Measurements from ENCODE around the gene SERPINA5. TPM values are rescaled to one million over a fixed set of nuclear protein-coding genes. Genes with fewer than 3 reads are reported as not detected.

The SERPINA5 gene
- total and polyA plus RNA-seq, 2 of the 13 experiments (the other 11 are each of a cell fraction or from before 2014, with no cell fraction given), result 449 to 498 TPM

DNA sequence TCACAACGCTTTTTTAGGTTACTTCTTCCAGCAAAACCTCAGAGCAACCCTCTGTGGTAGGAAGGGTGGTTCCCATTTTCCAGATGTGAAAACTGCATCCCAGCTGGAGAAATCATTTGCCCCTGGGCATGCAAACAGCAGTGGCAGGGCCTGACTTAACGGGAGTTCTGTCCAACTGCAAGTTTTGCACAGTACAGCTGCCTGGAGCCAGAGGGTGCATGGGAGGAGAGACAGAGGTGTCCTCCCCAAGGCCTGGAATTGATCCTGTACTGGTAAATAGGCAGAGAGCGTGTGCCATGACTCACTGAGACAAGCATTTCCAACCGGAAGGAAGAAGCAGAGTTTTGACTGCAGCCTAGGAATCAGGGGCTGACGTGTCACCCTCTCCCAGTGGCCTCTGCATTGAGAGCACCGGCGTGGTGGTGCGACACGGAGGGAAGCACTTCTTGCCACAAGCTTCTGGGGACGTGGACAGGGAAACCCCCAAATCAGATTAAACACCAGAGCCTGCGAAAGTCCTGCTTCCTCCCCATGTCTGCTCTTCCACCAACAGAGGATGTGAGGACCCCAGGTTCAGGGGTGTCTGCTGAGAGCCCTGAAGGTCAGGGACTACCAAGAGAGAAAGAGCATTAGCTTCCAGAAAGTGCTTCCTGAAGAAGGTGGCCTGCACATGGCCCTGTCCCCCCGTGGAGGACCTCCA is 39.0 kb upstream of the SERPINA5 start (continued):
- TF ChIP-seq, protein P1, sequence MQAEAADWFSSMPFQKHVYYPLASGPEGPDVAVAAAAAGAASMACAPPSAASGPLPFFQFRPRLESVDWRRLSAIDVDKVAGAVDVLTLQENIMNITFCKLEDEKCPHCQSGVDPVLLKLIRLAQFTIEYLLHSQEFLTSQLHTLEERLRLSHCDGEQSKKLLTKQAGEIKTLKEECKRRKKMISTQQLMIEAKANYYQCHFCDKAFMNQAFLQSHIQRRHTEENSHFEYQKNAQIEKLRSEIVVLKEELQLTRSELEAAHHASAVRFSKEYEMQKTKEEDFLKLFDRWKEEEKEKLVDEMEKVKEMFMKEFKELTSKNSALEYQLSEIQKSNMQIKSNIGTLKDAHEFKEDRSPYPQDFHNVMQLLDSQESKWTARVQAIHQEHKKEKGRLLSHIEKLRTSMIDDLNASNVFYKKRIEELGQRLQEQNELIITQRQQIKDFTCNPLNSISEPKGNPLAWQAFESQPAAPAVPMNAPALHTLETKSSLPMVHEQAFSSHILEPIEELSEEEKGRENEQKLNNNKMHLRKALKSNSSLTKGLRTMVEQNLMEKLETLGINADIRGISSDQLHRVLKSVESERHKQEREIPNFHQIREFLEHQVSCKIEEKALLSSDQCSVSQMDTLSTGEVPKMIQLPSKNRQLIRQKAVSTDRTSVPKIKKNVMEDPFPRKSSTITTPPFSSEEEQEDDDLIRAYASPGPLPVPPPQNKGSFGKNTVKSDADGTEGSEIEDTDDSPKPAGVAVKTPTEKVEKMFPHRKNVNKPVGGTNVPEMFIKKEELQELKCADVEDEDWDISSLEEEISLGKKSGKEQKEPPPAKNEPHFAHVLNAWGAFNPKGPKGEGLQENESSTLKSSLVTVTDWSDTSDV (CRISPR knock-in tag; IDR thresholded peaks at IDR 0.05), result no peak
- TF ChIP-seq YEATS4 (CRISPR knock-in tag; IDR thresholded peaks at IDR 0.05; ENCODE audit: borderline replicate concordance), result no peak
- TF ChIP-seq, protein P2, sequence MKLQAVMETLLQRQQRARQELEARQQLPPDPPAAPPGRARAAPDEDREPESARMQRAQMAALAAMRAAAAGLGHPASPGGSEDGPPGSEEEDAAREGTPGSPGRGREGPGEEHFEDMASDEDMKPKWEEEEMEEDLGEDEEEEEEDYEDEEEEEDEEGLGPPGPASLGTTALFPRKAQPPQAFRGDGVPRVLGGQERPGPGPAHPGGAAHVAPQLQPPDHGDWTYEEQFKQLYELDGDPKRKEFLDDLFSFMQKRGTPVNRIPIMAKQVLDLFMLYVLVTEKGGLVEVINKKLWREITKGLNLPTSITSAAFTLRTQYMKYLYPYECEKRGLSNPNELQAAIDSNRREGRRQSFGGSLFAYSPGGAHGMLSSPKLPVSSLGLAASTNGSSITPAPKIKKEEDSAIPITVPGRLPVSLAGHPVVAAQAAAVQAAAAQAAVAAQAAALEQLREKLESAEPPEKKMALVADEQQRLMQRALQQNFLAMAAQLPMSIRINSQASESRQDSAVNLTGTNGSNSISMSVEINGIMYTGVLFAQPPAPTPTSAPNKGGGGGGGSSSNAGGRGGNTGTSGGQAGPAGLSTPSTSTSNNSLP (IDR thresholded peaks at IDR 0.05; ENCODE audit: low read depth, low read length), result no peak
- TF ChIP-seq HNRNPLL (IDR thresholded peaks at IDR 0.05; ENCODE audit: low read depth, low read length, poor library complexity, severe bottlenecking), result no peak
- TF ChIP-seq, protein P3, sequence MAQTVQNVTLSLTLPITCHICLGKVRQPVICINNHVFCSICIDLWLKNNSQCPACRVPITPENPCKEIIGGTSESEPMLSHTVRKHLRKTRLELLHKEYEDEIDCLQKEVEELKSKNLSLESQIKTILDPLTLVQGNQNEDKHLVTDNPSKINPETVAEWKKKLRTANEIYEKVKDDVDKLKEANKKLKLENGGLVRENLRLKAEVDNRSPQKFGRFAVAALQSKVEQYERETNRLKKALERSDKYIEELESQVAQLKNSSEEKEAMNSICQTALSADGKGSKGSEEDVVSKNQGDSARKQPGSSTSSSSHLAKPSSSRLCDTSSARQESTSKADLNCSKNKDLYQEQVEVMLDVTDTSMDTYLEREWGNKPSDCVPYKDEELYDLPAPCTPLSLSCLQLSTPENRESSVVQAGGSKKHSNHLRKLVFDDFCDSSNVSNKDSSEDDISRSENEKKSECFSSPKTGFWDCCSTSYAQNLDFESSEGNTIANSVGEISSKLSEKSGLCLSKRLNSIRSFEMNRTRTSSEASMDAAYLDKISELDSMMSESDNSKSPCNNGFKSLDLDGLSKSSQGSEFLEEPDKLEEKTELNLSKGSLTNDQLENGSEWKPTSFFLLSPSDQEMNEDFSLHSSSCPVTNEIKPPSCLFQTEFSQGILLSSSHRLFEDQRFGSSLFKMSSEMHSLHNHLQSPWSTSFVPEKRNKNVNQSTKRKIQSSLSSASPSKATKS (CRISPR knock-in tag; IDR thresholded peaks at IDR 0.05), result no peak
- peak; percentile 61 for TF ChIP-seq ZFX (CRISPR knock-in tag; IDR thresholded peaks at IDR 0.05; ENCODE audit: low read depth)
- no peak for TF ChIP-seq ZKSCAN1 (IDR thresholded peaks at IDR 0.05; ENCODE audit: low read length)
- peak; percentile 19; the same call in 1 of the 2 replicates for TF ChIP-seq ZKSCAN8 (CRISPR knock-in tag; IDR thresholded peaks at IDR 0.05; ENCODE audit: borderline replicate concordance)
- TF ChIP-seq IKZF4 (CRISPR knock-in tag; IDR thresholded peaks at IDR 0.05; ENCODE audit: borderline replicate concordance, low read depth, not compliant biosample characterization), result no peak
- TF ChIP-seq FOXA1 (IDR thresholded peaks at IDR 0.05), result no peak
- TF ChIP-seq FOXA1 (CRISPR knock-in tag; IDR thresholded peaks at IDR 0.05), result peak; percentile 16; the same call in 1 of the 2 replicates
- TF ChIP-seq, protein P4, sequence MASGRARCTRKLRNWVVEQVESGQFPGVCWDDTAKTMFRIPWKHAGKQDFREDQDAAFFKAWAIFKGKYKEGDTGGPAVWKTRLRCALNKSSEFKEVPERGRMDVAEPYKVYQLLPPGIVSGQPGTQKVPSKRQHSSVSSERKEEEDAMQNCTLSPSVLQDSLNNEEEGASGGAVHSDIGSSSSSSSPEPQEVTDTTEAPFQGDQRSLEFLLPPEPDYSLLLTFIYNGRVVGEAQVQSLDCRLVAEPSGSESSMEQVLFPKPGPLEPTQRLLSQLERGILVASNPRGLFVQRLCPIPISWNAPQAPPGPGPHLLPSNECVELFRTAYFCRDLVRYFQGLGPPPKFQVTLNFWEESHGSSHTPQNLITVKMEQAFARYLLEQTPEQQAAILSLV (CRISPR knock-in tag; IDR thresholded peaks at IDR 0.05; ENCODE audit: borderline replicate concordance), result no peak
- no peak for TF ChIP-seq KAT2B (IDR thresholded peaks at IDR 0.05; ENCODE audit: borderline replicate concordance, low read depth, low read length)
- TF ChIP-seq ZFP36 (IDR thresholded peaks at IDR 0.05; ENCODE audit: borderline replicate concordance, low read depth, low read length, partially characterized antibody), result no peak
- TF ChIP-seq SP4 (CRISPR knock-in tag; IDR thresholded peaks at IDR 0.05), result no peak
- TF ChIP-seq MATR3 (CRISPR knock-in tag; IDR thresholded peaks at IDR 0.05), result no peak
- TF ChIP-seq SUZ12 (IDR thresholded peaks at IDR 0.05; ENCODE audit: low read depth, low read length), result no peak
- no peak for TF ChIP-seq HNF4G (IDR thresholded peaks at IDR 0.05; ENCODE audit: borderline replicate concordance, low read depth, low read length)
- no peak for TF ChIP-seq HNF4G (CRISPR knock-in tag; IDR thresholded peaks at IDR 0.05; ENCODE audit: borderline replicate concordance, low read depth)
- no peak for TF ChIP-seq NFRKB (IDR thresholded peaks at IDR 0.05)
- TF ChIP-seq MIXL1 (CRISPR knock-in tag; IDR thresholded peaks at IDR 0.05), result 0 out of 2 replicates have a peak, but pooled peaks have one; percentile 28
- TF ChIP-seq ZFP41 (CRISPR knock-in tag; IDR thresholded peaks at IDR 0.05; ENCODE audit: borderline replicate concordance), result no peak
- TF ChIP-seq ZNF326 (CRISPR knock-in tag; IDR thresholded peaks at IDR 0.05; ENCODE audit: borderline replicate concordance), result no peak
- TF ChIP-seq SNRNP70 (IDR thresholded peaks at IDR 0.05; ENCODE audit: low read depth, low read length), result no peak
